ENCODE data around the gene FAIM.
"Not testable (repeated sequence)": the region's sequence is repeated elsewhere in the genome, so short reads cannot be mapped to it uniquely, and the experiment has no call there.

The FAIM gene

DNA sequence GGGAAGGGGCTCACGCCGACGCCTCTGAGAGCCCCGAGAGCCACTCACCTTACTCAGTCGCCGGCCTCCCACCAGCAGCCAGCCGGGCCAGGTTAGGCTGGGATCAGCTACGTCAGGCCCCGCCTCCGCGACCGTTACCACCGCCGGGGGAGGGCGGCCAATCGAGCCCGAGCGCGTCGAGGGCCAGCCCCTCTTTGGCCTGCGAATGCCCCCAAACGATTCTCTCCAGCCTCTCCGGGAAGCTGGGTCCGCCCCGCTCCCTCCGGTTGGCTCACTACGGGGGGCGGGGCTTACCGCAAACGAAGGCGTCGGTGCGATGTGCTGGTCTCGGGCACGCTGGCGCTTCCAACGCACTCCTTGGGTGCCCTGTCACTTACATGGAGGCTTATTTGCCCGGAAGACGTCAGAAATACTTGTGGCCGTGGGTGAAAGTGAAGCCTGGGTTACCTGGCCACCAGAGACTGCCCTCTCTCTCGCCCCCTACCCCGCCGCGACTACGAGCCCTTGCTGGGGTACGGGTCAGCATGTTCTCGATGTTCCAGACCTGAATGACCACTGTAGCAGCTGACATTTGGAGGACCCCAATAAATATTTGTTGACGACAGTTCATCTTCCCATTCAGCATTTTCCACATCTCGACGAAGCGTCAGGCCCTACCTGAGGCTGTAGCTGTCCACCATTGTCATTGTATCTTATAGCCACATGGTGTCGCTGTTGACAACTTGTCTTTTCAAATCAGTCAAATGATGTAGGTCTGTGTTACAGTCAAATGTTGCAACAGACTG, 14.2 kb upstream of the FAIM start, which contains the start of gene CEP70:
Gene CEP70, minus strand, starts transcription at position 111 of the 785 bp plus-strand sequence. CDS start 21,333 bp downstream, outside the sequence.
- H3K4me3 Mint-ChIP-seq, result peak within 1 kb of the TSS; percentile 87
- H3K27ac Mint-ChIP-seq, result peak within 1 kb of the TSS; percentile 89
- peaks cover 11% of the 10 kb centered on the region for H3K4me1 Mint-ChIP-seq (ENCODE audit: low read depth)
- no peaks in the 10 kb centered on the region for H3K36me3 Mint-ChIP-seq (ENCODE audit: low read depth)
- no peaks in the 10 kb centered on the region for H3K27me3 Mint-ChIP-seq
- no peaks in the 10 kb centered on the region for H3K9me3 Mint-ChIP-seq

DNA sequence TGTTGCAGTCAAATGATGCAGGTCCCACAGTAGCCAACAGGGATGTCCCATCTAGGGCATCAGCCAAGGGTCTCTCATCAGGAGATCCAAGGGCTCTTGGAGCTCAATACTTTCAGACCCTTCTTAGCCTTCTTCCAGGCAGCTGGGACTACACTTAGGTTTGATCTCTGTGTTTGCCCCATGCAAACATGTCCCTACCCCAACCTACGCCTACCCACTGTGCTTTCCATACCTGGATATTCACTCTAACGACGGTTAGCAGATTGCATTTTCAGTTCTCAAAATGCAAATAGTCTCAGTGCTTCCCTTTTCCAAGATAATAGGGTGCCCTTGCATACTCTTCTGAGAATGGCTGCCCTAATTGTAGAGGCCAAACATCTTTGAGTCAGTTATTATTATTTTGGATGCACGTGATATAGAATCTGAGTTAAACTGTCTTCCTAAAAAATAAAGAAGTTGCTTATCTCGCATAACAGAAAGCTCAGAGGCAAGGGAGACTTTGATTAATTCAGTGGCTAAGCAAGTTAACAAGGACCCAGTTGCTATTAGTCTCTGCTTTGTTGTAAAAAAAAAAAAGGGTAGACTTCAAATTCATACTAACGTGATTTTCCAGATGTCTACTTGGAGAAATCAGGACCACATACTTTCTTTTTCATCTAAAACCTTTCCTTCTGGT, 13.5 kb upstream of the FAIM start:
- no peaks in the 10 kb centered on the region for H3K9me3 Mint-ChIP-seq
- peak overlapping the region; percentile 87 for H3K4me3 Mint-ChIP-seq
- no peaks in the 10 kb centered on the region for H3K27me3 Mint-ChIP-seq
- no peaks in the 10 kb centered on the region for H3K36me3 Mint-ChIP-seq (ENCODE audit: low read depth)
- H3K27ac Mint-ChIP-seq, result no peak overlapping the region
- peaks cover 11% of the 10 kb centered on the region for H3K4me1 Mint-ChIP-seq (ENCODE audit: low read depth)

DNA sequence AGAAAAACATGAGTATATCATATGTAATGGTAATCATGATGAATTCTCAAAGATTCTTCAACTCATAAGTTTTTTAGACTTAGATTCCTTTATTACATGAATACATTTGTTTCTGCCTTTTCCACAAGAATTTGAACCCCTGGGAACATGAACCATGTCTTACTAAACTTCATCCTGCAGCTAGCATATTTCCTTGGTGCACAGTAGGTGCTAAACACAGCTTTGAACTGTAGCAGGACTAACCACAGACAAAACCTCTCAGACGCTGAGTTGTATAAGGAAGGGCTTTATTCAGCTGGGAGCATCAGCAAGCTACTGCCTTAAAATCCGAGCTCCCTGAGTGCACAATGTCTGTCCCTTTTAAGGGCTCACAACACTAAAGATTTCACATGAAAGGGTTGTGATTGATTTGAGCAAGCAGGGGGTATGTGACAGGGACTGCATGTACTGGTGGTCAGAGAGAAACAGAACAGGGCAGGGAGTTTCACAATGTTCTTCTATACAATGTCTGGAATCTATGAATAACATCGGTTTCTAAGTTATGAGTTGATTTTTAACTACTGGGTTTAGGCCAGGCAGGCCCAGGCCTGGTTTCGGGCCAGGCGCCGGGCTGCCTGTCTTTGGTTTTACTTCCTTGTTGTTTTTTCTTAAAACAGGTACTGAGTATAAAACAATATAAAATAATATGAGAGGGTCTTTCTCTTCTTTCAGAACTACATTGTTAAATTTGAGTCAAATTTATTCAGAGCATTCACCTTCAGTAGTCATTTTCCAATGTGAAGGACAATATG, 11.2 kb upstream of the FAIM start:
- H3K36me3 Mint-ChIP-seq (ENCODE audit: low read depth); H3K27ac Mint-ChIP-seq; H3K9me3 Mint-ChIP-seq; H3K27me3 Mint-ChIP-seq; H3K4me3 Mint-ChIP-seq: not testable (repeated sequence)
- H3K4me1 Mint-ChIP-seq (ENCODE audit: low read depth), result peaks cover 11% of the 10 kb centered on the region

DNA sequence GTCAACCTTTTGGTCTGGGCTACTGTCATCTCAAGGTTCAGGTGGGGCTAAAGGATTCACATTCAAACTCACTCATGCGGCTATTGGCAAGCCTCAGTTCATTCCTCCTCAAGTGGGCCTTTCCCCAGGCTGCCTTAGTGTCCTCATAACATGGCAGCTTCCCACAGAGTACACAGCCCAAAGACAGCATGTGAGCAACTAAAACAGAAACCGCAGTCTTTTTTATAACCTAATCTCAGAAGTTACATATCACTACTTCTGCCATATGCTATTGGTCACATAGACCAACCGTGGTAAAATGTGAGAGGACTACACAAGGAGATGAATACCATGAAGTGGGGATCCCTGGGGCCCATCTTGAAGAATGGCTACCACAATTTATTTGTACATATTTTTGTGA, 10.0 kb upstream of the FAIM start:
- Mint-ChIP-seq H3K27ac (no peak overlapping the region), H3K9me3 (no peaks in the 10 kb centered on the region), H3K36me3 (ENCODE audit: low read depth) (no peaks in the 10 kb centered on the region)

DNA sequence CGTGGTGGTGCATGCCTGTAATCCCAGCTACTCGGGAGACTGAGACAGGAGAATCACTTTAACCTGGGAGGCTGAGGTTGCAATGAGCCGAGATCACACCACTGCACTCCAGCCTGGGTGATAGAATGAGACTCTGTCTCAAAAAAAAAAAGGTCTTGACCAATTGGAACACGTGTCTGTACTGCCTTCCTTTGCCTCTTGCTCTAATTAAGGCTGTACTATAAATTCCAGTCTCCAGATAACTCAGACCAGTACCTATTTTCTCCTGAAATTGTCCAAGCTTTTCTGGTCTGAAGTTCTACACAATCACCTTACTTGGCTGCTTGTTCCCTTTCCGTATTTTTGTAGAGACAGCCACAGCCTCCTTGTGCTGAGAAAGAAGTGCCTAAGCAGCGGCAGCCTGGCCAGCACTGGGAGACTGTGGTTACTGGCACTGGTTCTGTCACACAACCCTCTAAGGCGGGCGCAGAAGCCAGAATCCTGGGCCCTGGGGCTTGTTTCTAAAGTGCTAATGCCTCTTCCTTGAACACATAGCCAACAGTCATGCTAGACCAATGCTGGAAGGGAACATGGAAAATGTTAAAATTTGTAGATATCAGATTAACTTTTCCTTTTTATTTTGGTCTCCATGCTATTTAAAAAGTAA, 8.3 kb upstream of the FAIM start:
- Mint-ChIP-seq H3K36me3 (ENCODE audit: low read depth) (no peaks in the 10 kb centered on the region), H3K9me3 (no peaks in the 10 kb centered on the region), H3K4me1 (ENCODE audit: low read depth) (no peaks in the 10 kb centered on the region), H3K27me3 (no peaks in the 10 kb centered on the region), H3K4me3 (no peak overlapping the region), H3K27ac (no peak overlapping the region)

More for the DNA sequence above, 10.0 kb upstream of the FAIM start:
- Mint-ChIP-seq H3K4me1 (ENCODE audit: low read depth) (peaks cover 9% of the 10 kb centered on the region), H3K27me3 (no peaks in the 10 kb centered on the region), H3K4me3 (no peak overlapping the region)

DNA sequence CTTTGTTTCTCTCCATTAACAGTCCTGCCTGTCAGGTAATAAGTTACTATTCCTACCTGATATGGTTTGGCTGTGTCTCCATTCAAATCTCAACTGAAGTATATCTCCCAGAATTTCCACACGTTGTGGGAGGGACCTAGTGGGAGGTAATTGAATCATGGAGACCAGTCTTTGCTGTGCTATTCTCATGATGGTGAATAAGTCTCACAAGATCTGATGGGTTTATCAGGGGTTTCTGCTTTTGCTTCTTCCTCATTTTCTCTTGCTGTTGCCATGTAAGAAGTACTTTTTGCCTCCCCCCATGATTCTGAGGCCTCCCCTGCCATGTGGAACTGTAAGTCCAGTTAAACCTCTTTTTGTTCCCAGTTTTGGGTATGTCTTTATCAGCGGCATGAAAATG, 6.9 kb upstream of the FAIM start:
- H3K27me3 Mint-ChIP-seq; H3K36me3 Mint-ChIP-seq (ENCODE audit: low read depth); H3K4me3 Mint-ChIP-seq; H3K4me1 Mint-ChIP-seq (ENCODE audit: low read depth); H3K9me3 Mint-ChIP-seq; H3K27ac Mint-ChIP-seq: not testable (repeated sequence)

DNA sequence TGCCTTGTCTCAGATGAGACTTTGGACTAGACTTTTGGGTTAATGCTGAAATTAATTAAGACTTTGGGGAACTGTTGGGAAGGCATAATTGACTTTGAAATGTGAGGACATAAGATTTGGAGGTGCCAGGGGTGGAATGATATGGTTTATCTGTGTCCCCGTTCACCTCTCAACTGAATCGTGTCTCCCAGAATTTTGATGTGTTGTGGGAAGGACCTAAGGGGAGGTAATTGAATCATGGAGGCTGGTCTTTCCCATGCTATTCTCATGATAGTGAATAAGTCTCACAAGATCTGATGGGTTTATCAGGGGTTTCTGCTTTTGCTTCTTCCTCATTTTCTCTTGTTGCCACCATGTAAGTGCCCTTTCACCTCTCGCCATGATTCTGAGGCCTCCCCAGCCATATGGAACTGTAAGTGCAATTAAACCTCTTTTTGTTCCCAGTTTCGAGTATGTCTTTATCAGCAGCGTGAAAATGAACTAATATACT, 4.4 kb upstream of the FAIM start:
- H3K27me3 Mint-ChIP-seq; H3K4me1 Mint-ChIP-seq (ENCODE audit: low read depth); H3K4me3 Mint-ChIP-seq; H3K27ac Mint-ChIP-seq; H3K9me3 Mint-ChIP-seq; H3K36me3 Mint-ChIP-seq (ENCODE audit: low read depth): not testable (repeated sequence)

DNA sequence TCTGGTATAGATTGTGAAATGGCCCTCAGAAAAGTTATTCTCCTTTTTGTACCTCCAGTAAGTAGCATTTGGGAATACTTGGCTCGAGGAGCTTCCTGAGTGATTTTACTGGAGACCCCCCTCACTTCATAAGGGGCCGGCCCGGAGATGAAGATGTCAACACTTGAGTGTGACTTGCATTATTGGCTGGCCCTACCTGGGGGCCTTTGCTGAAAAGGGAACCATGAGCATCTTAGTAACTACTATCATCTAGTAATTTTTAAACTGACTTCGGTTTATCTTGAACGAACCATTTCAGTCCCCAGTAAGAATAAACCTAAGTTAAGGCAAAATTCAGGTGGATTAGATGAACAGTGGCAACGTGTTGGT, 1.3 kb downstream of the FAIM start:
- Mint-ChIP-seq H3K27me3 (no peaks in the 10 kb centered on the region), H3K9me3 (no peaks in the 10 kb centered on the region), H3K36me3 (ENCODE audit: low read depth) (no peaks in the 10 kb centered on the region), H3K4me1 (ENCODE audit: low read depth) (peaks cover 15% of the 10 kb centered on the region), H3K27ac (peak overlapping the region; percentile 96), H3K4me3 (peak overlapping the region; percentile 87)

DNA sequence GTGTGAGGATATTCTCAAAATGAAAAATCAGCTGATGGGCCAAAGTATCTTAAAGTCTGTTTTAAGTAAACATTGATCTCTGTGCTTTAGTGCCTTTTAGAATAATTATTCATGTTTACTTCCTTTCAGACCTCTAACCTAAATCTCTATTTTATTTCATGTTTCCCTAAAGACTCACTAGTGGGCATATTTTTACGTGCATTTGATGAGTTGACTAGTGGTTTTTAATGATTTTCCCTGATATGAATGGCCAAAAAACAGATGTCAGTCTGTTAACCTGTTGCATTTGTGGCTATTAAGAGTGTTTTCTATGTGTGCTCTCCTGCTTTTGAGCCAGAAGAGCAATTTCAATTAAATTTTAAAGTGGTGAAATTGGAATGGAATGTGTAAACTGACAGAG, 6.9 kb downstream of the FAIM start:
- Mint-ChIP-seq H3K4me3 (no peak overlapping the region), H3K4me1 (ENCODE audit: low read depth) (no peaks in the 10 kb centered on the region), H3K27ac (no peak overlapping the region), H3K36me3 (ENCODE audit: low read depth) (no peaks in the 10 kb centered on the region), H3K27me3 (no peaks in the 10 kb centered on the region), H3K9me3 (no peaks in the 10 kb centered on the region)

DNA sequence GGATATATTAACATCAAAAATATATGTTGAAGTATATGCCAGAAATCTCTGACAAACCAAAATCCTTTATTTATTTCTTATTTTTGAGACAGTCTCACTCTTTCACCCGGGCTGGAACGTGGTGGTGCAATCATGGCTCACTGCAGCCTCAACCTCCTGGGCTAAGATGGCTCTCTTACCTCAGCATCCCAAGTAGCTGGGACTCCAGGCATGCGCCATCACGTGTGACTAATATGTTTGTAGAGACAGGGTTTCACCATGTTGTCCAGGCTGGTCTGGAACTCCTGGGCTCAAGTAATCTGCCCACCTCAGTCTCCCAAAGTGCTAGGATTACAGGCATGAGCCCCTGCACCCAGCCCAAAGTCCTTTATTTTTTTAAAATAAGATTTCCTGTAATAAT, 11.9 kb downstream of the FAIM start:
- no peak overlapping the region for H3K4me3 Mint-ChIP-seq

DNA sequence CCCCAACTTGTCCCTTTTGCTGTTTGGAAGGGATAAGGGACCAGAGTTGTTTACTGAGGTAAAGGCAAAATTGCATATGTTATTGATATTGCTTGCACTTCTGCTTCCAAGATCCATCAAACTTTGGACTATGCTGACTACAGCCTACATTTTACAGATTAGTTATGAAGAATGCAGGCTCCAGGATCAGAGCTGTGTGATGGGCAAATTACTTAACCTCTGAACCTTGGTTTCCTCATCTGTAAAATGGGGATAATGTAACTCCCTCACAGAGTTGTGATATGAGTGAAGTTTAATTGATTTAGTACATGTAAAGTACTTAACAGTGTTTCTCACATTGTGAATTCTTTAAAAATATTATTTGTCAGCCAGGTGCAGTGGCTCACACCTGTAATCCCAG, 15.9 kb downstream of the FAIM start:
- Mint-ChIP-seq H3K9me3 (no peaks in the 10 kb centered on the region), H3K27me3 (no peaks in the 10 kb centered on the region), H3K36me3 (ENCODE audit: low read depth) (no peaks in the 10 kb centered on the region), H3K4me3 (no peak overlapping the region), H3K4me1 (ENCODE audit: low read depth) (peaks cover 3% of the 10 kb centered on the region), H3K27ac (no peak overlapping the region)

More for the DNA sequence above, 11.9 kb downstream of the FAIM start:
- no peaks in the 10 kb centered on the region for H3K36me3 Mint-ChIP-seq (ENCODE audit: low read depth)
- no peaks in the 10 kb centered on the region for H3K27me3 Mint-ChIP-seq
- H3K27ac Mint-ChIP-seq, result no peak overlapping the region
- no peaks in the 10 kb centered on the region for H3K9me3 Mint-ChIP-seq
- H3K4me1 Mint-ChIP-seq (ENCODE audit: low read depth), result no peaks in the 10 kb centered on the region

DNA sequence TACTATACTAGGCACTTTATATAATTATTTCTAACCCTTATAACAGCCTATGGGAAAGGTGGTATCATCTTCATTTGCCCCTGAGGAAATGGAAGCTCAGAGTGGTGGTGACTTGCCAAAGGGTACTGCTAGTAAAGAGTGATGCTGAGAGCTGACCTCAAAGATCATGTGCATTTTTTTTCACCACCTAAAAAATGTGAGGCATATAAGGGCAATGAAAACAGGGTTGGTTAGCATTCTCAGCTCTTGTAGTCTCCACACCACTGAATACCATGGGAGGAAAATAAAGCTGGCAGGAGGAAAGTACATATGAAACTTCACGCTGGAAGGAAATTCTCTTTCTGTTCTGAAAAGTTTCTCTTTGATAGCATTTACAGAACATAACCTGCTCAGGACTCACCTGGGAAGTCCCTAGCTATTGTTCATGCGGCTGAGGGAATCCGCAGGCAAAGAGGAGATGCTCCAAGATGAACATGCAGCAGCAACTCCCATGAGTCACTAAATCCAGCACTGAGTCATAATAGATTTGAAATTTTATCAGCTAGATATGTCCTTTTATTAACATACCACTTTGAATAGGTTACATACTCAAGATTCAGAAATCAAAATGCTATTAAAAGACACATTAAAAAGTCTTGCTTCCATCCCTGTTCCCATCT, 17.3 kb downstream of the FAIM start:
- H3K36me3 Mint-ChIP-seq (ENCODE audit: low read depth), result no peaks in the 10 kb centered on the region
- peaks cover 3% of the 10 kb centered on the region for H3K4me1 Mint-ChIP-seq (ENCODE audit: low read depth)
- no peak overlapping the region for H3K4me3 Mint-ChIP-seq
- no peak overlapping the region for H3K27ac Mint-ChIP-seq
- no peaks in the 10 kb centered on the region for H3K9me3 Mint-ChIP-seq
- H3K27me3 Mint-ChIP-seq, result no peaks in the 10 kb centered on the region

DNA sequence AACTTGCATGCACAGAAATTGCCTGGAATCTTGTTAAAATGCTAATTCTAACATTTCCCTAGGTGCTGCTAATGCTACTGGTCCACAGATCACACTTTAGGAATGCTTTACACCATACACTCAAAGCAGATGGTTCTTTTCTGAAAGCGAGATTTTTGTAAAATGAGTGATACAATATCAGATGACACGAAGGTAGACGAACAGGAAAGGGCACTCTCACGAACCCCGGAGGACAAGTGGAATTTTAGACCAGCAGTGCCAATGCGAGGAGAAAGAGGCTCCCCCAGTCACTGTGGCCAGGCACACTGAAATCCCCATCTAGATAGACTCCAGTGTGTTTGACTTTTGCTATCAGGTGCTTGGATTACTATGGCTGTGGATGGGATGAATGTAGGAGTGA, 21.0 kb downstream of the FAIM start:
- Mint-ChIP-seq H3K27ac (no peak overlapping the region), H3K4me1 (ENCODE audit: low read depth) (peaks cover 3% of the 10 kb centered on the region), H3K27me3 (no peaks in the 10 kb centered on the region), H3K4me3 (no peak overlapping the region), H3K36me3 (ENCODE audit: low read depth) (peaks cover 8% of the 10 kb centered on the region), H3K9me3 (no peaks in the 10 kb centered on the region)

DNA sequence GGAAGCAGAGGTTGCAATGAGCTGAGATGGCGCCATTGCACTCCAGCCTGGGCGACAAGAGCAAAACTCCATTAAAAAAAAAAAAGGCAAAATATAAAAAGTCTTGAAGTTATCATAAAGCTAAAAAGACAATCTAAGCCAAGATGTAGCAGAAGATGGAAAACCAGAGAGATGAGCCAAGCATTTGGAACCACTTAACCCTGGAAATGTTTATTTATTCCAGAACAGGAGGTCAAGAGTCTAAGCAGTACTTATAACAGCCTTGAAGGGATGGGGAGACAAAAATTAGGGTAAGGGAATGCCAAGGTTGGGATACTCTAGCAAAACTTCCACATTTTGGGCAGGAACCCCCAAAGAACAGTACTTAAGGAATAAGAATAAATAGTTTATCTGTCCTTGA, 30.1 kb downstream of the FAIM start:
- Mint-ChIP-seq H3K36me3 (ENCODE audit: low read depth) (peaks cover 12% of the 10 kb centered on the region), H3K9me3 (peaks cover 22% of the 10 kb centered on the region), H3K4me3 (no peak overlapping the region), H3K27ac (no peak overlapping the region), H3K4me1 (ENCODE audit: low read depth) (no peaks in the 10 kb centered on the region), H3K27me3 (no peaks in the 10 kb centered on the region)
